ENCODE results near the gene SETBP1. TPM values are rescaled to one million over a fixed set of nuclear protein-coding genes. Genes with fewer than 3 reads are reported as not detected.
A peak's percentile ranks its signal among the peaks of the same experiment; 100 is the strongest.

Gene SETBP1
- total RNA-seq, 4 donors from 2014 or later, result 3.3 to 86.6 (median 16.3) TPM

DNA sequence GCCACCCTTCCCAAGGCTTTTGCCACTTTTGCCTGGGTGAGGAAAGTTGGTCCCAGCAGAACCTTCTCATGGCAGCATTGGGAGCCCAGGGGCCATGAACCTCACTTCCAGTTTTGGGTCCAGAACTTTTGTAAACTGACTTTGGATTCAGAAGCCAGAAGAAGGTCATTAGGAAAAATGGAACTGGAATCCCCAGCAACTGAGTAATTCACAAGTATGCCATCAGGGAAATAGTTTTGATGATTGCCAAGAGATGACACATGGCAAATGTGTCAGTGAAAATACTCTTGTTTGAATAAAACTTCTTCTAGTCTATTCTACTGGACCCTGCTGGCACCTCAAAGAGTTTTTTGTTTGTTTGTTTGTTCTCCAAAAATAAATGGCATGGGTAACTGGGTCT lies 203.7 kb downstream of the SETBP1 start:
- Histone ChIP-seq H3K36me3 (no peaks in the 10 kb centered on the region), H3K4me1 (peaks cover 0 to 4% (median 0%) of the 10 kb centered on the region in 4 donors), H3K4me3 (no peak overlapping the region), H3K27ac (no peak overlapping the region), H3K27me3 (no peaks in the 10 kb centered on the region), H3K9me3 (no peaks in the 10 kb centered on the region)
- DNase-seq, result no peak
- no peak for TF ChIP-seq POLR2A (IDR thresholded peaks at IDR 0.05)
- TF ChIP-seq, protein P1, sequence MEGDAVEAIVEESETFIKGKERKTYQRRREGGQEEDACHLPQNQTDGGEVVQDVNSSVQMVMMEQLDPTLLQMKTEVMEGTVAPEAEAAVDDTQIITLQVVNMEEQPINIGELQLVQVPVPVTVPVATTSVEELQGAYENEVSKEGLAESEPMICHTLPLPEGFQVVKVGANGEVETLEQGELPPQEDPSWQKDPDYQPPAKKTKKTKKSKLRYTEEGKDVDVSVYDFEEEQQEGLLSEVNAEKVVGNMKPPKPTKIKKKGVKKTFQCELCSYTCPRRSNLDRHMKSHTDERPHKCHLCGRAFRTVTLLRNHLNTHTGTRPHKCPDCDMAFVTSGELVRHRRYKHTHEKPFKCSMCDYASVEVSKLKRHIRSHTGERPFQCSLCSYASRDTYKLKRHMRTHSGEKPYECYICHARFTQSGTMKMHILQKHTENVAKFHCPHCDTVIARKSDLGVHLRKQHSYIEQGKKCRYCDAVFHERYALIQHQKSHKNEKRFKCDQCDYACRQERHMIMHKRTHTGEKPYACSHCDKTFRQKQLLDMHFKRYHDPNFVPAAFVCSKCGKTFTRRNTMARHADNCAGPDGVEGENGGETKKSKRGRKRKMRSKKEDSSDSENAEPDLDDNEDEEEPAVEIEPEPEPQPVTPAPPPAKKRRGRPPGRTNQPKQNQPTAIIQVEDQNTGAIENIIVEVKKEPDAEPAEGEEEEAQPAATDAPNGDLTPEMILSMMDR (IDR thresholded peaks at IDR 0.05), result no peak

DNA sequence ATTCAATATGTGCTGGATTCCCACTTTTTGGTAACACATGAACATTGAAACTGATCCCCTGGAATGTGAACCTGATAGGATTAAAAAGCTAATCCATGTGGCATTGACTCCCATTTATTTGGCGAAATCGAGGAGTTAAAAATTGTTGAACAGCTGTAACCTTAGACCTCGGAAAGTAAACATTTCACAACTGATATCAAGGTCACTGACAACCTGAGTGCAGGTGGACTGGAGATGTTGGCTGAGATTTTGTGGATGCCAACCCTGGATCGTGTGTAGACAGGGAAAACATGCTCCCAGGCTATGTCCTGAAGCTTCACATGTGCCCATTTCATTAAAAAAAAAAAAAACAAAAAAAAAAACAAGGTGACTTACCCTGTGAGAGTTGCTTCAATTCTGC lies 204.8 kb downstream of the SETBP1 start:
- no peaks in the 10 kb centered on the region for H3K9me3 ChIP-seq
- peaks cover 0 to 4% (median 0%) of the 10 kb centered on the region in 4 donors for H3K4me1 ChIP-seq
- H3K36me3 ChIP-seq, result no peaks in the 10 kb centered on the region
- no peak for DNase-seq
- H3K27ac ChIP-seq, result no peak overlapping the region
- no peak for TF ChIP-seq POLR2A (IDR thresholded peaks at IDR 0.05)
- TF ChIP-seq, protein P1 (IDR thresholded peaks at IDR 0.05), result no peak
- H3K4me3 ChIP-seq, result no peak overlapping the region
- H3K27me3 ChIP-seq, result no peaks in the 10 kb centered on the region

DNA sequence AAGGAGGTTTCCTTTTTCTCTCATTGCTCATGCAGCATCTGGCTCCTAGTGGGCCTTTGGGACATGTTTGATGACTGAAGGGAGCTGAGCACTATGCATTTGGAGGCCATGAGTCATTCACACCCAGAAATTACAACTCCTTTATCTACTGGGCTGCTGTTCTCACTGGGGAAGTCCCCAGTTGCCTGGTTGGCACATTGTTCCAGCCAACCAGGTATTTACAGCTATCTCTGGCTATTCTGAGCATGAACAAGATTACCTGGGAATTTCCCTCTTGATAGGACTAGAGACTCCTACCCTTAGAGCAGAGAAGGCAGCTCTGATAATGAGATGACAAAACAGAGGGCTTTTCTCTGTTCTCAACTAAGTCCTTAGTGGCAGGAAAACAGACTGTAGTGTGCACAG lies 206.5 kb downstream of the SETBP1 start:
- Histone ChIP-seq H3K27me3 (no peaks in the 10 kb centered on the region), H3K27ac (peak overlapping the region in 1 of 4 donors; percentile 25), H3K4me1 (peaks cover 0 to 4% (median 0%) of the 10 kb centered on the region in 4 donors), H3K4me3 (no peak overlapping the region), H3K36me3 (no peaks in the 10 kb centered on the region), H3K9me3 (no peaks in the 10 kb centered on the region)
- TF ChIP-seq, protein P1 (IDR thresholded peaks at IDR 0.05), result peak in 1 of 6 experiments; percentile 2
- no peak for TF ChIP-seq POLR2A (IDR thresholded peaks at IDR 0.05)
- peak in 1 of 3 donors; percentile 54 for DNase-seq

DNA sequence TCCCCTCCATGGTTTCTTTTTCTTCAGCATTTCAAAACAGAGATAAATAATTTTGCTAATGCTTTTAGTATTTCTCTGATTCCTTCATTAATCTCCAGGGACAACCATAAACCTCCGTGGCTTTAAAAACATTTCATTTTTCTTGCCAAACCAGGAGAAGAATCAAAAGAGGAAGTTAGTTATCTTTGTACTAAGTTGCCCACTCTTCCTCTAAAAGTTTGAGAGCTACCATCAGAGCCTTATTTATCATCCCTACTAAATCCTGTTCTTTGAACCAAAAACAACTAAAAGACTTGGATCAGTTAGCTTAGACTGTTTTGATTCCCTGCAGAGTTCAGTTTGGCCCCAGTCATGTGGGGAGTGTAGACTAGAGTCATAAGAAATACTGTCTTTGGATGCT lies 208.4 kb downstream of the SETBP1 start:
- TF ChIP-seq POLR2A (IDR thresholded peaks at IDR 0.05), result no peak
- TF ChIP-seq, protein P1 (IDR thresholded peaks at IDR 0.05), result no peak
- Histone ChIP-seq H3K36me3 (no peaks in the 10 kb centered on the region), H3K4me1 (peaks cover 0 to 4% (median 0%) of the 10 kb centered on the region in 4 donors), H3K27me3 (no peaks in the 10 kb centered on the region), H3K4me3 (no peak overlapping the region), H3K27ac (no peak overlapping the region), H3K9me3 (no peaks in the 10 kb centered on the region)
- no peak for DNase-seq

DNA sequence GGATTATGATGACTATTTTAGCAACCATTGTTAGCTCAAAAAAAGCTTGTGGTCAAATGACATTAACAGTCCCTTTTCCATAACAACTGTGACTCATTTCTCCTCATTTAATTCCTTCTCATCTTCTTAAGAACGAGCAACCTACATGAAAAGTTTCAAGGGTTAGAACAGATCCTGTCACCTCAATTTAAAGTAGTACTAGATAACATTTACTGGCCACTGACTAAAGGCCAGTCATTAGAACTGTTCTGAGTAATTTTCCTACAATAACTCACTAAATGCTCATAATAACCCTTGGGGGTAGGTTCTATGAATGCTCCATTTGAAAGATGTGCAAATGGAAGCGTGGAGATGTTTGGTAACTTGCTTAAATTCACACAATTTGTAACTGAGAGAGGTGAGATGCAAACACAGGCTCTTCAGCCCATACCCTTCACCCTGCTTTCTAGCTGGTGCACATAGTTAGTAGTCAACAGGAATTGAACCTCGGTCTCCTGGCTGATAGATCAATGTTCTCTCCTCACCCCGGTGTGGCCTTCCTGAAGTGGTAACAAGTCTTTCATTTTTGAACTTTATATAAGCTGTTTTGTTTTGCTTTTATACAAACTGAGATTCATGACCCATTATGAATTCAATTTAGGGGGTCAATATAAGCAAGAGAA lies 212.5 kb downstream of the SETBP1 start:
- DNase-seq, result no peak
- Histone ChIP-seq H3K4me1 (no peaks in the 10 kb centered on the region), H3K36me3 (no peaks in the 10 kb centered on the region), H3K27me3 (no peaks in the 10 kb centered on the region), H3K9me3 (no peaks in the 10 kb centered on the region), H3K4me3 (no peak overlapping the region), H3K27ac (no peak overlapping the region)
- TF ChIP-seq, protein P1 (IDR thresholded peaks at IDR 0.05), result no peak
- no peak for TF ChIP-seq POLR2A (IDR thresholded peaks at IDR 0.05)
